DND-41 (cell line): Measurements from ENCODE around the gene OXER1.

Source experiments
- CTCF ChIP-seq: IDR thresholded peaks from 2 replicates; pipeline ENCODE4 v1.5.1; 2012; ENCODE audit warnings: borderline replicate concordance, low read length, moderate library complexity, mild to moderate bottlenecking; ENCODE audit not compliant: poor library complexity, severe bottlenecking; ENCODE audit errors: extremely low read depth
- EZH2 ChIP-seq: IDR thresholded peaks from 3 replicates; pipeline ENCODE4 v1.6.1; 2012; ENCODE audit warnings: borderline replicate concordance, low read depth, mild to moderate bottlenecking, moderate library complexity, low read length, inconsistent platforms; ENCODE audit not compliant: severe bottlenecking

DNA sequence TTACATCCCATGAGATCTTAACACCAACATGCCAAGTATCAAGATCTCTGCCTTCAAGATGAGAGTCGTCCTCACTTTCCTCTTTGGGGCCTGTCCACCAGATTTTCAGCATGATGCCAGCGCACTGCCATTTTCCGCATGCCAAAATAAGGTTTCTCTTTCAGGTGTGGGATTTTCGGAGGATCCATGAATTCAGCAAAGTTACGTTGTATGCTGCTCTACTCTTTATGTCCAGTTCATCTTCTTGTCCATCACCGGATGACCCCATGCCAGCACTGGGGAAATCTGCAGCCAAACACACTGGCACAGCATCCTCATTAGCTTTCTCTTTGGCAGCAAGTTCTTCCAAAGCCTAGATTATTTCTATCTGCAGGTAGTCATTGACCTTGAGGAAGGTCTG is 33.3 kb upstream of the OXER1 start:
- TF ChIP-seq EZH2 (no peak), CTCF (no peak)
